HG03045 (cell line): ENCODE measurements around the gene SYNM.

Experiments used
- ATAC-seq: cut with Tn5 transposase; IDR thresholded peaks from one replicate; pipeline ENCODE4 v1.9.1; 2021; ENCODE audit warnings: mild to moderate bottlenecking, moderate library complexity; ENCODE audit not compliant: unreplicated experiment

SYNM gene

GRCh38 chr15:99163271-99164062 is 58.6 kb downstream of the SYNM start:
- no peak for ATAC-seq

GRCh38 chr15:99164119-99164518 is 59.2 kb downstream of the SYNM start:
- ATAC-seq = no peak

GRCh38 chr15:99165020-99165790 is 60.3 kb downstream of the SYNM start:
- ATAC-seq = no peak

- ATAC-seq = no peak
These were observed 61.2 kb downstream of the SYNM start for GRCh38 chr15:99165956-99166689.

- no peak for ATAC-seq
These were observed 62.3 kb downstream of the SYNM start for GRCh38 chr15:99167201-99167600.

- no peak for ATAC-seq
These were observed 62.8 kb downstream of the SYNM start for GRCh38 chr15:99167640-99168039.

GRCh38 chr15:99168601-99169580 is 64.0 kb downstream of the SYNM start:
- no peak for ATAC-seq

- ATAC-seq = no peak
These were observed 65.0 kb downstream of the SYNM start for GRCh38 chr15:99169769-99170311.

- ATAC-seq = no peak
These were observed 65.7 kb downstream of the SYNM start for GRCh38 chr15:99170476-99171065.

- ATAC-seq = no peak
These were observed 67.3 kb downstream of the SYNM start for GRCh38 chr15:99172171-99172570.

- ATAC-seq = no peak
These were observed 68.1 kb downstream of the SYNM start for GRCh38 chr15:99172989-99173388.

- no peak for ATAC-seq
These were observed 69.9 kb downstream of the SYNM start for GRCh38 chr15:99174567-99175395.

GRCh38 chr15:99176757-99177156 is 71.9 kb downstream of the SYNM start:
- ATAC-seq = no peak

- no peak for ATAC-seq
These were observed 72.8 kb downstream of the SYNM start for GRCh38 chr15:99177679-99178078.

GRCh38 chr15:99180086-99180963 is 75.4 kb downstream of the SYNM start:
- no peak for ATAC-seq

GRCh38 chr15:99180964-99181306 is 76.1 kb downstream of the SYNM start:
- ATAC-seq = no peak

- ATAC-seq = no peak
These were observed 76.7 kb downstream of the SYNM start for GRCh38 chr15:99181545-99181971.

- ATAC-seq = no peak
These were observed 77.9 kb downstream of the SYNM start for GRCh38 chr15:99182791-99183190.
